HUES6 (cell line): ENCODE results near the gene OR2G3.

Experiments used
- H3K27ac ChIP-seq: 2 replicates; pipeline ENCODE4 v1.7.0; 2013; ENCODE audit warnings: low read depth, mild to moderate bottlenecking, low read length, inconsistent platforms
- H3K27me3 ChIP-seq: 2 replicates; pipeline ENCODE4 v1.6.1; 2013; ENCODE audit warnings: low read length; ENCODE audit not compliant: control insufficient read depth, insufficient read depth
- H3K36me3 ChIP-seq: 2 replicates; pipeline ENCODE4 v1.6.1; 2013; ENCODE audit warnings: low read length; ENCODE audit not compliant: control insufficient read depth, insufficient read depth
- H3K4me1 ChIP-seq: 2 replicates; pipeline ENCODE4 v1.6.1; 2013; ENCODE audit warnings: low read length; ENCODE audit not compliant: control insufficient read depth, insufficient read depth
- H3K4me3 ChIP-seq: 2 replicates; pipeline ENCODE4 v1.5.1; 2013; ENCODE audit warnings: low read depth, low read length
- H3K9ac ChIP-seq: one replicate; pipeline ENCODE4 v1.6.1; 2013; ENCODE audit warnings: mild to moderate bottlenecking, low read length
- H3K9me3 ChIP-seq: 2 replicates; pipeline ENCODE4 v1.6.1; 2013; ENCODE audit warnings: low read depth, low read length; ENCODE audit not compliant: control insufficient read depth, insufficient read depth

Gene OR2G3

DNA sequence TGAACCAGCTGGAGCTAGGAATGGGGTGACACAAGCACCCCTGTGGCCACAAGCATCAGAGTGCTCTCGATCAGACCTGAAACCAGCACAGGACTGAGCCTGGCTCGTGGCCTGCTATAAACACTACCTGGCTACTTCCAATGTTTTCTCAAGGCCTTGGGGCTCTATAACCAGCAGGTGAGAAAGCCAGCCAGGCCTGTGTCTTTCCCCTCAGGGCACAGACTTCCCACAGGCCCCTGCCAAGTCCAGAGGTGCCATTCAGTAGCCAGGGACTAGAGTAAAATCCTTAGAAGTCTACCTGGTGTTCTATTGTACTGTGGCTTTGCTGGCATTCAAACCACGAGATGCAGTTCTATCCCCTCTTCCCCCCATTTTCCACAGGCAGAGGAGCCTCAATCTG lies 22.6 kb downstream of the OR2G3 start:
- Histone ChIP-seq H3K27ac (no peak overlapping the region), H3K27me3 (no peaks in the 10 kb centered on the region), H3K36me3 (no peaks in the 10 kb centered on the region), H3K9me3 (no peaks in the 10 kb centered on the region), H3K4me3 (no peak overlapping the region), H3K9ac (no peak overlapping the region), H3K4me1 (no peaks in the 10 kb centered on the region)

DNA sequence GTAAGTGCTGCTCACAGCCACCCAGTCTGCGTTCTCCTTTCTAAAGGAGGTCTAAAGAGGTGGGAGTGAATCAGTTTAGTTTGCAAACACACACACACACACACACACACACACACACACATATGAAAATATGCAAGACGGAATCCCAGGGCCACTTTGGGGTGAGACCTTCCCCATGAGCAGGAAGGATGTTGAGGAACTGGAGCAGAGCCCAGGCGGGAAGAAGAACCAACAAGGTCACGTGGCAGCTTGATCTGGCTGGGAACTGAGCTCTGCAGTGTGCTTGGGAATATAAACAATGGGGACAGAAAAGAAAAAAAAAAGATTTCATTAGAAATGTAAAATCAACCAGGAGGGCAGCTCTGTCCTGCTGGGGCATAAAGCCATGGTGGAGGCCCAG lies 32.6 kb downstream of the OR2G3 start:
- Histone ChIP-seq H3K27ac (no peak overlapping the region), H3K9ac (no peak overlapping the region), H3K9me3 (no peaks in the 10 kb centered on the region)

GRCh38 chr1:247638781-247639180 lies 33.4 kb downstream of the OR2G3 start:
- Histone ChIP-seq H3K27me3 (peaks cover 23% of the 10 kb centered on the region), H3K36me3 (no peaks in the 10 kb centered on the region), H3K9ac (no peak overlapping the region), H3K9me3 (no peaks in the 10 kb centered on the region), H3K4me3 (peak overlapping the region; percentile 61), H3K27ac (no peak overlapping the region), H3K4me1 (peaks cover 9% of the 10 kb centered on the region; the same call in 1 of the 2 replicates)

More for the DNA sequence above, 32.6 kb downstream of the OR2G3 start:
- Histone ChIP-seq H3K4me1 (peaks cover 9% of the 10 kb centered on the region; the same call in 1 of the 2 replicates), H3K27me3 (peaks cover 23% of the 10 kb centered on the region), H3K4me3 (no peak overlapping the region), H3K36me3 (no peaks in the 10 kb centered on the region)

DNA sequence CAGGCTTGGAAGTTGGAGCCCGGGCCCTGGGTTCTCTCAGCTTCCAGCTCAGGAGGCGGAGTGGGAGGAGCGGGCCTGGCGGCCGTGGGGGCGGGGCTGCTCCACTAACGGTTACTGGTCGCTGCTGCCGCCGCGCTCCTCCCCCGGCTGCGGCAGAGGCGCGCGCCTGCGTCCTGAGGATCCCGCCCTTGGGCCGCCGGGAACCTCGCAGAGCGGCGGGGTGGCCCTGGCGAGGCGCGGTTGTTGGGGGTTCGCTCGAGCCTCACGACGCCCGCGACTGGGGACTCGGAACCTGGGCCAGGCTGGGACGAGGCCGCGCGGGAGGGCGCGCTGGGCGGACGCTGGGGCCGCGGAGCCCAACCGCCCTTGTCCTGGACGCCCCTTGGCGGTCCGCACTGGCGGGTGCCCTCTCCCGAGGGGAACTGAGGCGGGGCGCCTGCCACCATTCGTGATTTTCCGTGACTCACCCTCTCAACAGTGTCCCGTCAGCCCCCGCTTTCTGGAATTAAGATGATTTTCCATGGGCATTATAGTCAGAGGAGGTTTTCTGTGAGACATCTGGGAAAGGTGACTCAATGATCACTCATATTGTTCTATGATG lies 34.1 kb downstream of the OR2G3 start:
- Histone ChIP-seq H3K4me1 (peaks cover 9% of the 10 kb centered on the region; the same call in 1 of the 2 replicates), H3K9ac (peak overlapping the region; percentile 30), H3K27ac (no peak overlapping the region), H3K27me3 (peaks cover 23% of the 10 kb centered on the region), H3K36me3 (no peaks in the 10 kb centered on the region), H3K4me3 (peak overlapping the region; percentile 61), H3K9me3 (no peaks in the 10 kb centered on the region)

GRCh38 chr1:247642742-247643141 lies 37.4 kb downstream of the OR2G3 start:
- Histone ChIP-seq H3K4me1 (peaks cover 21% of the 10 kb centered on the region), H3K4me3 (no peak overlapping the region), H3K9ac (no peak overlapping the region), H3K27me3 (peaks cover 23% of the 10 kb centered on the region), H3K36me3 (no peaks in the 10 kb centered on the region), H3K9me3 (no peaks in the 10 kb centered on the region), H3K27ac (no peak overlapping the region)

GRCh38 chr1:247646867-247647266 lies 41.5 kb downstream of the OR2G3 start:
- H3K27ac ChIP-seq: no peak overlapping the region
- H3K4me1 ChIP-seq: peaks cover 19% of the 10 kb centered on the region
- no peaks in the 10 kb centered on the region for H3K36me3 ChIP-seq
- no peaks in the 10 kb centered on the region; the same call in 1 of the 2 replicates for H3K27me3 ChIP-seq
- H3K9me3 ChIP-seq: no peaks in the 10 kb centered on the region
- no peak overlapping the region for H3K9ac ChIP-seq
- H3K4me3 ChIP-seq: no peak overlapping the region

- H3K27ac ChIP-seq: no peak overlapping the region
- no peak overlapping the region for H3K9ac ChIP-seq
- no peaks in the 10 kb centered on the region; the same call in 1 of the 2 replicates for H3K27me3 ChIP-seq
- H3K4me3 ChIP-seq: peak overlapping the region; percentile 43
- H3K9me3 ChIP-seq: no peaks in the 10 kb centered on the region
- H3K36me3 ChIP-seq: no peaks in the 10 kb centered on the region
- peaks cover 19% of the 10 kb centered on the region for H3K4me1 ChIP-seq
Measured at GRCh38 chr1:247647864-247648263, 42.5 kb downstream of the OR2G3 start.

GRCh38 chr1:247653040-247653439 lies 47.7 kb downstream of the OR2G3 start:
- no peaks in the 10 kb centered on the region; the same call in 1 of the 2 replicates for H3K27me3 ChIP-seq
- no peaks in the 10 kb centered on the region for H3K36me3 ChIP-seq
- no peak overlapping the region for H3K4me3 ChIP-seq
- H3K27ac ChIP-seq: no peak overlapping the region
- H3K9ac ChIP-seq: no peak overlapping the region
- H3K4me1 ChIP-seq: peaks cover 6% of the 10 kb centered on the region
- H3K9me3 ChIP-seq: no peaks in the 10 kb centered on the region
